ENCODE data around the gene PISD.

GRCh38 chr22:31637891-31638618 lies 24.0 kb downstream of the PISD start:
- TF ChIP-seq CTCF (IDR thresholded peaks at IDR 0.05 in 4 of 5, conservative IDR thresholded peaks at IDR 0.05 in 1 of 5) (no peak), POLR2A (IDR thresholded peaks at IDR 0.05) (no peak)
